Stimulated activated CD8-positive, alpha-beta memory T cell treated with anti-CD3 and anti-CD28 coated beads, Interleukin-7, amount 100 ng/mL, for 48 hours (primary cell): ENCODE data around the gene MOB2.
"Not testable (repeated sequence)": the region's sequence is repeated elsewhere in the genome, so short reads cannot be mapped to it uniquely, and the experiment has no call there.

Experiments used
- DNase-seq, 2 donors: peaks; one replicate each; pipeline ENCODE4 v3.0.0-alpha.2; 2020; ENCODE audit warnings: low read depth in 1 of 2; ENCODE audit errors: extremely low read depth in 1 of 2

The MOB2 gene

GRCh38 chr11:1518301-1518700, 31.7 kb upstream of the MOB2 start:
- DNase-seq = no peak

GRCh38 chr11:1517117-1518005, 30.8 kb upstream of the MOB2 start:
- no peak for DNase-seq

- DNase-seq = no peak
Observed at GRCh38 chr11:1516273-1517067, 29.9 kb upstream of the MOB2 start.

- DNase-seq = peak; percentile 34 to 45
Observed at GRCh38 chr11:1515082-1516060, 28.8 kb upstream of the MOB2 start.

GRCh38 chr11:1514336-1515061, 27.9 kb upstream of the MOB2 start:
- DNase-seq = no peak

- DNase-seq = no peak
Observed at GRCh38 chr11:1513326-1514296, 27.0 kb upstream of the MOB2 start.

- DNase-seq = not testable (repeated sequence)
Observed at GRCh38 chr11:1512531-1513258, 26.1 kb upstream of the MOB2 start.

GRCh38 chr11:1511937-1512496, 25.4 kb upstream of the MOB2 start:
- no peak for DNase-seq

GRCh38 chr11:1510928-1511327, 24.3 kb upstream of the MOB2 start:
- no peak for DNase-seq

- DNase-seq = not testable (repeated sequence)
Observed at GRCh38 chr11:1510351-1510750, 23.8 kb upstream of the MOB2 start.

- no peak for DNase-seq
Observed at GRCh38 chr11:1509626-1510255, 23.2 kb upstream of the MOB2 start.

GRCh38 chr11:1508986-1509385, 22.4 kb upstream of the MOB2 start:
- no peak for DNase-seq

GRCh38 chr11:1508491-1508891, 21.9 kb upstream of the MOB2 start:
- no peak for DNase-seq

GRCh38 chr11:1507381-1508140, 21.0 kb upstream of the MOB2 start:
- DNase-seq = no peak

- no peak for DNase-seq
Observed at GRCh38 chr11:1506981-1507380, 20.4 kb upstream of the MOB2 start.

- no peak for DNase-seq
Observed at GRCh38 chr11:1505480-1505879, 18.9 kb upstream of the MOB2 start.
